Sigmoid colon (tissue), 7 donors: Measurements from ENCODE around the gene CEP170B. TPM values are rescaled to one million over a fixed set of nuclear protein-coding genes. Genes with fewer than 3 reads are reported as not detected.
A peak's percentile ranks its signal among the peaks of the same experiment; 100 is the strongest.

Experiments used
- DNase-seq: peaks from one replicate; pipeline ENCODE4 v3.0.0-alpha.2; 2019
- H3K27ac ChIP-seq, 4 donors: fragments of 200-600 bp; sonication (generic); one replicate each; pipeline ENCODE4 v1.5.1; 2016 to 2019; ENCODE audit warnings: mild to moderate bottlenecking in 1 of 4
- H3K27me3 ChIP-seq, 3 donors: fragments of 200-600 bp; sonication (generic); one replicate each; pipeline ENCODE4 v1.5.1; 2019; ENCODE audit warnings: mild to moderate bottlenecking in 1 of 3
- H3K36me3 ChIP-seq, 4 donors: fragments of 200-600 bp; sonication (generic); one replicate each; pipeline ENCODE4 v1.5.1; 2016 to 2019
- H3K4me1 ChIP-seq, 4 donors: fragments of 200-600 bp; sonication (generic); one replicate each; pipeline ENCODE4 v1.5.1; 2017 to 2019
- H3K4me3 ChIP-seq, 4 donors: fragments of 200-600 bp; sonication (generic); one replicate each; pipeline ENCODE4 v1.5.1; 2017 to 2019; ENCODE audit warnings: mild to moderate bottlenecking in 2 of 4, moderate library complexity in 1 of 4
- H3K9me3 ChIP-seq, 4 donors: fragments of 200-600 bp in 3 of 4; sonication (generic) in 3 of 4; one replicate each; pipeline versions ENCODE4 v1.5.1 to v1.6.1; 2013 to 2019
- EP300 ChIP-seq, 4 donors: sonication (generic); formaldehyde crosslinking; IDR thresholded peaks; one replicate each; pipeline ENCODE4 v1.6.1; 2017; ENCODE audit warnings: antibody characterized with exemption in 4 of 4
- POLR2A ChIP-seq, 2 donors: fragments of 450-650 bp; IDR thresholded peaks; one replicate each; pipeline ENCODE4 v1.6.1; 2016; ENCODE audit warnings: antibody characterized with exemption in 2 of 2, mild to moderate bottlenecking in 2 of 2, moderate library complexity in 2 of 2
- POLR2AphosphoS5 ChIP-seq, 4 donors: sonication (generic); formaldehyde crosslinking; IDR thresholded peaks; one replicate each; pipeline ENCODE4 v1.6.1; 2017; ENCODE audit warnings: antibody characterized with exemption in 4 of 4
- WGBS, 2 donors: extraction: QIAGEN DNeasy Blood & Tissue Kit; methylation state at CpG; one replicate each; pipeline ENCODE4 v1.1.7; 2013; 5-methylcytosine and 5-hydroxymethylcytosine counted together
- intact Hi-C: fragments of 100-400 bp; cut with DNase I; formaldehyde crosslinking; loops from one replicate; pipeline ENCODE4 v1.15.1; 2023
- polyA plus RNA-seq, 3 donors: library from polyadenylated mRNA; stranded (reverse); fragments of 200-250 nt; gene quantifications; one replicate each; pipeline ENCODE4 v1.2.3, GENCODE V29; 2013
- total RNA-seq, 4 donors: library from RNA; depleted of rRNA; stranded (reverse); fragments of >200 nt; gene quantifications; one replicate each; pipeline ENCODE4 v1.1.0, GENCODE V29; 2016
- TF ChIP-seq, protein P1 (sequence below), 4 experiments: fragments of 450-650 bp in 3 of 4; fragments of 200-600 bp in 1 of 4; IDR thresholded peaks; one replicate each; pipeline ENCODE4 v1.5.1; 2016 to 2019; ENCODE audit warnings: antibody characterized with exemption in 4 of 4, mild to moderate bottlenecking in 3 of 4, moderate library complexity in 2 of 4
- donor health status: healthy with polysubstance abuse.
- donor health status: Bipolar disorder and iron deficiency.
- donor health status: healthy.

CEP170B gene
- total and polyA plus RNA-seq, 7 donors: 5.4 to 60.0 (median 14.9) TPM

- no peak for DNase-seq
- no peaks in the 10 kb centered on the region for H3K27me3 ChIP-seq
- 70 to 84% methylated on average over 11 of the region's 11 CpGs for WGBS, 2 donors
- no peak overlapping the region for H3K4me3 ChIP-seq
- H3K27ac ChIP-seq: no peak overlapping the region
- H3K4me1 ChIP-seq: peaks cover 0 to 11% (median 10%) of the 10 kb centered on the region in 4 donors
- no peaks in the 10 kb centered on the region for H3K9me3 ChIP-seq
- peaks cover 0 to 44% (median 20%) of the 10 kb centered on the region in 4 donors for H3K36me3 ChIP-seq
- TF ChIP-seq POLR2AphosphoS5 (IDR thresholded peaks at IDR 0.05): no peak
- TF ChIP-seq EP300 (IDR thresholded peaks at IDR 0.05): no peak
- TF ChIP-seq, protein P1, sequence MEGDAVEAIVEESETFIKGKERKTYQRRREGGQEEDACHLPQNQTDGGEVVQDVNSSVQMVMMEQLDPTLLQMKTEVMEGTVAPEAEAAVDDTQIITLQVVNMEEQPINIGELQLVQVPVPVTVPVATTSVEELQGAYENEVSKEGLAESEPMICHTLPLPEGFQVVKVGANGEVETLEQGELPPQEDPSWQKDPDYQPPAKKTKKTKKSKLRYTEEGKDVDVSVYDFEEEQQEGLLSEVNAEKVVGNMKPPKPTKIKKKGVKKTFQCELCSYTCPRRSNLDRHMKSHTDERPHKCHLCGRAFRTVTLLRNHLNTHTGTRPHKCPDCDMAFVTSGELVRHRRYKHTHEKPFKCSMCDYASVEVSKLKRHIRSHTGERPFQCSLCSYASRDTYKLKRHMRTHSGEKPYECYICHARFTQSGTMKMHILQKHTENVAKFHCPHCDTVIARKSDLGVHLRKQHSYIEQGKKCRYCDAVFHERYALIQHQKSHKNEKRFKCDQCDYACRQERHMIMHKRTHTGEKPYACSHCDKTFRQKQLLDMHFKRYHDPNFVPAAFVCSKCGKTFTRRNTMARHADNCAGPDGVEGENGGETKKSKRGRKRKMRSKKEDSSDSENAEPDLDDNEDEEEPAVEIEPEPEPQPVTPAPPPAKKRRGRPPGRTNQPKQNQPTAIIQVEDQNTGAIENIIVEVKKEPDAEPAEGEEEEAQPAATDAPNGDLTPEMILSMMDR (IDR thresholded peaks at IDR 0.05): no peak
- TF ChIP-seq POLR2A (IDR thresholded peaks at IDR 0.05): no peak
- intact Hi-C loops: no loop called here
Measured at GRCh38 chr14:104937694-104938365, 72.8 kb downstream of the CEP170B start.

DNA sequence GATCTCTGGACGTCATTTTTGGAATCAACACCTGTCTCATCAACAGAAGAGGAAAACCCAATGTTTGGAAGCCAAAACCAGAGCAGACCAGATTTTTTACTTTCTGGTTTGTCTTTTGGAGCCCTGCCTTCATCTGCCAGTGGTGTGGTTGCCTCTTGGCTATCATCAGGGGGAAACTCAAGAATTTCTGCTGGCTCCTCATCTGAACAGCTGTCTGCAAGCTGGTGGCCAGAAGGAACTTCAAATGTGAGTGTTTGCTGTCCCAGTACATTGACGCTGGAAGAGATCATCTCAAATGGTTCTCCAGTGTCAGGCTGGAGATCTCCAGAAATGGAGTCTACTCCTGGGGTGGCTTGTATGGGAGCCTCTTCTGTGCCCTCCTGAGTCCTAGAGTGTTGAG, 73.4 kb downstream of the CEP170B start:
- TF ChIP-seq EP300 (IDR thresholded peaks at IDR 0.05): no peak
- TF ChIP-seq POLR2AphosphoS5 (IDR thresholded peaks at IDR 0.05): no peak
- TF ChIP-seq POLR2A (IDR thresholded peaks at IDR 0.05): no peak
- TF ChIP-seq, protein P1 (IDR thresholded peaks at IDR 0.05): no peak
- H3K9me3 ChIP-seq: no peaks in the 10 kb centered on the region
- 56 to 78% methylated on average over 2 of the region's 2 CpGs for WGBS, 2 donors
- no peak overlapping the region for H3K27ac ChIP-seq
- peaks cover 0 to 8% (median 6%) of the 10 kb centered on the region in 4 donors for H3K4me1 ChIP-seq
- no peaks in the 10 kb centered on the region for H3K27me3 ChIP-seq
- no peak for DNase-seq
- peaks cover 0 to 50% (median 22%) of the 10 kb centered on the region in 4 donors for H3K36me3 ChIP-seq
- no peak overlapping the region for H3K4me3 ChIP-seq
- intact Hi-C loops: no loop called here

DNA sequence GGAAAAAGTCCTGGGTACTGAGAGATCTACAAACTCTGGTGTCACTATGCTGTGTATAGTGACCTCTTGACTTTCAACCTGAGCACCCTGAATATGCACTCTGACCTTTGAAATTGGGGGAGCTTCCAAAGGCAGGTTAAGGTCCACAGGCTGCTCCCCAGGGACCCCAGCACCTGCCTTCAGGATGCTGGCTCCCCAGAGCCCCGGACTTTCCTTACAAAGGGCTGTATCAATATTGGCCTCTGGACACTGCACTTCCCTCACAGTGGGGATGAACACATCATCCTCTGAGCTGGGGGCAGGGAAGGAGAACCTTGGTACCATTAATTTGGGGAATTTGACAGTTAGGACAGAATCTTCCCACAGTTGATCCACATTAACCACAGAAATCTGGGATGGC, 73.9 kb downstream of the CEP170B start:
- Histone ChIP-seq H3K36me3 (peaks cover 0 to 55% (median 22%) of the 10 kb centered on the region in 4 donors), H3K9me3 (no peaks in the 10 kb centered on the region), H3K4me1 (peaks cover 0 to 5% (median 5%) of the 10 kb centered on the region in 4 donors), H3K27me3 (no peaks in the 10 kb centered on the region), H3K27ac (no peak overlapping the region), H3K4me3 (no peak overlapping the region)
- whole genome bisulfite sequencing, 2 donors: 76 to 91% methylated on average over 1 of the region's 1 CpG
- no peak for DNase-seq
- TF ChIP-seq, protein P1 (IDR thresholded peaks at IDR 0.05): no peak
- no peak for TF ChIP-seq EP300 (IDR thresholded peaks at IDR 0.05)
- intact Hi-C loops: no loop called here

DNA sequence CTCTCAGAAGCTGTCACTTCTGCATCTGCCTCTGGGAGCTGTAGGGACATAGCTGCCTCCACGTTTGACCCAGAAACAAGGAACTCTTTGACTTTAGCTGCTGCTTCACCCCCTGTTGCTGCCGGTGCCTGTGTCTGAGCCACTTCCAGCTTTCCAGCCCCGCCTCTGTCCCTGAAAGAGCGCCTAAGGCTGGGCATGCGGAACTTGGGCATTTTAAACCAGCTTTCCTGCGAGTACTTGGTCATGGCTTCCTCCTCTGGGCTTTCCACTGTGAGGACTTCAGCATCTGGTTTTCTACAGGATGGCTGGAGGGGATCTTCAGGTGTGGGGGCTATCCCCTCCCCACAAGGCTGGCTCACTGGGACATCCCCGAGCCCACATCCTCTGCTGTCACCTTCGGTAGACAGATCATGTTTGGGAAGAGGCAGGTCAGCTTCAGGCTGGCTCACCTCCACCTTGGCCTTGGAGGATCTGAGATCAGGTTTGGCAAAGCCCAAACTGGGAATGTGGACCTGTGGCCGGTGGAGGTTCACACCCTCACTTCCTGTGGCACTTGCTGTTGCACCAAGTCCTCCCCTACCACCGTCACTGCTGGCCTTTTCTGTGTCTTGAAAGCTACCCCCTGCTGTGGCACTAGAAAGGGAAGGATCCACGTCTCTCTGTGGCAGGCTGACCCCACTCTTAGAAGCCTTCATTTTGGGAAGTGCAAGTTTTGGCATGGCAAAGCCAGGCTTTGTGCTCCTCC, 74.8 kb downstream of the CEP170B start:
- DNase-seq: peak; percentile 35
- no peak overlapping the region for H3K27ac ChIP-seq
- intact Hi-C loops: no loop called here
- no peaks in the 10 kb centered on the region for H3K9me3 ChIP-seq
- peaks cover 0 to 64% (median 22%) of the 10 kb centered on the region in 4 donors for H3K36me3 ChIP-seq
- no peaks in the 10 kb centered on the region for H3K27me3 ChIP-seq
- 29 to 62% methylated on average over 11 of the region's 11 CpGs for WGBS, 2 donors
- H3K4me1 ChIP-seq: no peaks in the 10 kb centered on the region
- no peak overlapping the region for H3K4me3 ChIP-seq
- no peak for TF ChIP-seq POLR2A (IDR thresholded peaks at IDR 0.05)
- TF ChIP-seq, protein P1 (IDR thresholded peaks at IDR 0.05): no peak
- TF ChIP-seq POLR2AphosphoS5 (IDR thresholded peaks at IDR 0.05): no peak
- no peak for TF ChIP-seq EP300 (IDR thresholded peaks at IDR 0.05)
